ENCODE data around the gene EARS2.

The EARS2 gene

DNA sequence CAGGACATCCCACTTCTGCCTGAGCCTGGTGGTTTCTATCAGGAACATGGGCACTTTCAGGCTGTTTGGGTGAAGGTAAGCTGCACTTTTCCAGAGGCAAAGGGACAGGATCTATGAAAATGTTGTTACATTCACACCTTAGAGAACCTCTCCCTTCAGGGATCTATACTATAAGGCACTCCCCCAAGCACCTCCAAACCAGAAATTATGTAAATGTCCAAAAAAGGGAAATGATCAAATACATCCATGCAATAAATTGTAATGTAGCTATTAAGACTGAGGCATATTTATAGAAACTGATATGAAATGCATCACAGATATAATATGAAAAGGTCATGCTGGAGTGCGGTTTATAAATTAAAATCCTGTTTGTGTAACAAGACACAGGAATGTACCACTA lies 80.9 kb downstream of the EARS2 start:
- peaks cover 74% of the 10 kb centered on the region for H3K36me3 ChIP-seq
- H3K4me3 ChIP-seq (ENCODE audit: low read depth in 1 of 2, low read length in 1 of 2), result no peak overlapping the region
- TF ChIP-seq, protein P1, sequence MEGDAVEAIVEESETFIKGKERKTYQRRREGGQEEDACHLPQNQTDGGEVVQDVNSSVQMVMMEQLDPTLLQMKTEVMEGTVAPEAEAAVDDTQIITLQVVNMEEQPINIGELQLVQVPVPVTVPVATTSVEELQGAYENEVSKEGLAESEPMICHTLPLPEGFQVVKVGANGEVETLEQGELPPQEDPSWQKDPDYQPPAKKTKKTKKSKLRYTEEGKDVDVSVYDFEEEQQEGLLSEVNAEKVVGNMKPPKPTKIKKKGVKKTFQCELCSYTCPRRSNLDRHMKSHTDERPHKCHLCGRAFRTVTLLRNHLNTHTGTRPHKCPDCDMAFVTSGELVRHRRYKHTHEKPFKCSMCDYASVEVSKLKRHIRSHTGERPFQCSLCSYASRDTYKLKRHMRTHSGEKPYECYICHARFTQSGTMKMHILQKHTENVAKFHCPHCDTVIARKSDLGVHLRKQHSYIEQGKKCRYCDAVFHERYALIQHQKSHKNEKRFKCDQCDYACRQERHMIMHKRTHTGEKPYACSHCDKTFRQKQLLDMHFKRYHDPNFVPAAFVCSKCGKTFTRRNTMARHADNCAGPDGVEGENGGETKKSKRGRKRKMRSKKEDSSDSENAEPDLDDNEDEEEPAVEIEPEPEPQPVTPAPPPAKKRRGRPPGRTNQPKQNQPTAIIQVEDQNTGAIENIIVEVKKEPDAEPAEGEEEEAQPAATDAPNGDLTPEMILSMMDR (IDR thresholded peaks at IDR 0.05), result no peak
- H3K27me3 ChIP-seq, result no peaks in the 10 kb centered on the region
- no peaks in the 10 kb centered on the region for H3K4me1 ChIP-seq (ENCODE audit: control insufficient read depth in 1 of 2, insufficient read depth in 1 of 2, low read depth in 1 of 2, low read length in 1 of 2)
- H3K27ac ChIP-seq, result no peak overlapping the region
- H3K9me3 ChIP-seq, result no peaks in the 10 kb centered on the region

All from neutrophil (primary cell).